ENCODE measurements around the gene AFM.

Gene AFM

GRCh38 chr4:73450398-73451004 lies 31.0 kb upstream of the AFM start:
- no peak overlapping the region for H3K27ac ChIP-seq (ENCODE audit: insufficient read depth in 1 of 2, low read depth in 1 of 2, low read length in 2 of 2, poor library complexity in 1 of 2, severe bottlenecking in 2 of 2)
- H3K4me3 ChIP-seq (ENCODE audit: control insufficient read depth in 1 of 7, extremely low read depth in 1 of 7, insufficient read depth in 4 of 7, low read depth in 2 of 7, low read length in 6 of 7): no peak overlapping the region
- peaks cover 0 to 4% (median 0%) of the 10 kb centered on the region in 5 experiments for H3K27me3 ChIP-seq (replicated peaks in 2 of 5; ENCODE audit: control insufficient read depth in 4 of 5, insufficient read depth in 5 of 5, low read length in 4 of 5)
- no peak for DNase-seq
- WGBS (ENCODE audit: insufficient coverage): 91% methylated on average over 9 of the region's 9 CpGs
- ChIA-PET CTCF (no interaction called here), POLR2A (no interaction called here)
- no peaks in the 10 kb centered on the region for H3K9me3 ChIP-seq (ENCODE audit: control extremely low read depth in 1 of 5, control insufficient read depth in 4 of 5, insufficient read depth in 2 of 5, low read depth in 1 of 5, low read length in 4 of 5)
- H3K36me3 ChIP-seq (ENCODE audit: control insufficient read depth in 4 of 4, insufficient read depth in 4 of 4, low read length in 3 of 4): no peaks in the 10 kb centered on the region
- no peaks in the 10 kb centered on the region for H3K4me1 ChIP-seq (ENCODE audit: control extremely low read depth in 1 of 4, control insufficient read depth in 4 of 4, insufficient read depth in 4 of 4, low read length in 3 of 4)

- H3K4me1 ChIP-seq (ENCODE audit: control extremely low read depth in 1 of 4, control insufficient read depth in 4 of 4, insufficient read depth in 4 of 4, low read length in 3 of 4): no peaks in the 10 kb centered on the region
- H3K9me3 ChIP-seq (ENCODE audit: control extremely low read depth in 1 of 5, control insufficient read depth in 4 of 5, insufficient read depth in 2 of 5, low read depth in 1 of 5, low read length in 4 of 5): no peaks in the 10 kb centered on the region
- DNase-seq: no peak
- ChIA-PET POLR2A (no interaction called here), CTCF (no interaction called here)
- H3K27ac ChIP-seq (ENCODE audit: insufficient read depth in 1 of 2, low read depth in 1 of 2, low read length in 2 of 2, poor library complexity in 1 of 2, severe bottlenecking in 2 of 2): no peak overlapping the region
- WGBS (ENCODE audit: insufficient coverage): no CpG with 5 or more reads among the region's 3 CpGs
- H3K4me3 ChIP-seq (ENCODE audit: control insufficient read depth in 1 of 7, extremely low read depth in 1 of 7, insufficient read depth in 4 of 7, low read depth in 2 of 7, low read length in 6 of 7): no peak overlapping the region
- H3K36me3 ChIP-seq (ENCODE audit: control insufficient read depth in 4 of 4, insufficient read depth in 4 of 4, low read length in 3 of 4): no peaks in the 10 kb centered on the region
- peaks cover 0 to 4% (median 0%) of the 10 kb centered on the region in 5 experiments for H3K27me3 ChIP-seq (replicated peaks in 2 of 5; ENCODE audit: control insufficient read depth in 4 of 5, insufficient read depth in 5 of 5, low read length in 4 of 5)
Observed at GRCh38 chr4:73451404-73451803, 30.1 kb upstream of the AFM start.

- no peaks in the 10 kb centered on the region for H3K36me3 ChIP-seq (ENCODE audit: control insufficient read depth in 4 of 4, insufficient read depth in 4 of 4, low read length in 3 of 4)
- H3K27ac ChIP-seq (ENCODE audit: insufficient read depth in 1 of 2, low read depth in 1 of 2, low read length in 2 of 2, poor library complexity in 1 of 2, severe bottlenecking in 2 of 2): no peak overlapping the region
- no peak for DNase-seq
- no peaks in the 10 kb centered on the region for H3K9me3 ChIP-seq (ENCODE audit: control extremely low read depth in 1 of 5, control insufficient read depth in 4 of 5, insufficient read depth in 2 of 5, low read depth in 1 of 5, low read length in 4 of 5)
- WGBS (ENCODE audit: insufficient coverage): 97% methylated on average over 3 of the region's 4 CpGs
- H3K27me3 ChIP-seq (replicated peaks in 2 of 5; ENCODE audit: control insufficient read depth in 4 of 5, insufficient read depth in 5 of 5, low read length in 4 of 5): peaks cover 0 to 4% (median 0%) of the 10 kb centered on the region in 5 experiments
- H3K4me1 ChIP-seq (ENCODE audit: control extremely low read depth in 1 of 4, control insufficient read depth in 4 of 4, insufficient read depth in 4 of 4, low read length in 3 of 4): no peaks in the 10 kb centered on the region
- ChIA-PET POLR2A (no interaction called here), CTCF (no interaction called here)
- H3K4me3 ChIP-seq (ENCODE audit: control insufficient read depth in 1 of 7, extremely low read depth in 1 of 7, insufficient read depth in 4 of 7, low read depth in 2 of 7, low read length in 6 of 7): no peak overlapping the region
Observed at GRCh38 chr4:73451981-73452747, 29.4 kb upstream of the AFM start.

- Histone ChIP-seq H3K36me3 (ENCODE audit: control insufficient read depth in 4 of 4, insufficient read depth in 4 of 4, low read length in 3 of 4) (no peaks in the 10 kb centered on the region), H3K4me1 (ENCODE audit: control extremely low read depth in 1 of 4, control insufficient read depth in 4 of 4, insufficient read depth in 4 of 4, low read length in 3 of 4) (no peaks in the 10 kb centered on the region), H3K9me3 (ENCODE audit: control extremely low read depth in 1 of 5, control insufficient read depth in 4 of 5, insufficient read depth in 2 of 5, low read depth in 1 of 5, low read length in 4 of 5) (no peaks in the 10 kb centered on the region), H3K27me3 (replicated peaks in 2 of 5; ENCODE audit: control insufficient read depth in 4 of 5, insufficient read depth in 5 of 5, low read length in 4 of 5) (no peaks in the 10 kb centered on the region), H3K4me3 (ENCODE audit: control insufficient read depth in 1 of 7, extremely low read depth in 1 of 7, insufficient read depth in 4 of 7, low read depth in 2 of 7, low read length in 6 of 7) (no peak overlapping the region), H3K27ac (ENCODE audit: insufficient read depth in 1 of 2, low read depth in 1 of 2, low read length in 2 of 2, poor library complexity in 1 of 2, severe bottlenecking in 2 of 2) (no peak overlapping the region)
- DNase-seq: no peak
- POLR2A ChIA-PET: no interaction called here
- CTCF ChIA-PET: no interaction called here
- no CpG with 5 or more reads among the region's 2 CpGs for WGBS (ENCODE audit: insufficient coverage)
Observed at GRCh38 chr4:73452953-73453700, 28.4 kb upstream of the AFM start.

GRCh38 chr4:73453701-73454005 lies 27.9 kb upstream of the AFM start:
- no peaks in the 10 kb centered on the region for H3K4me1 ChIP-seq (ENCODE audit: control extremely low read depth in 1 of 4, control insufficient read depth in 4 of 4, insufficient read depth in 4 of 4, low read length in 3 of 4)
- ChIA-PET CTCF (no interaction called here), POLR2A (no interaction called here)
- H3K4me3 ChIP-seq (ENCODE audit: control insufficient read depth in 1 of 7, extremely low read depth in 1 of 7, insufficient read depth in 4 of 7, low read depth in 2 of 7, low read length in 6 of 7): no peak overlapping the region
- no peaks in the 10 kb centered on the region for H3K27me3 ChIP-seq (replicated peaks in 2 of 5; ENCODE audit: control insufficient read depth in 4 of 5, insufficient read depth in 5 of 5, low read length in 4 of 5)
- H3K36me3 ChIP-seq (ENCODE audit: control insufficient read depth in 4 of 4, insufficient read depth in 4 of 4, low read length in 3 of 4): no peaks in the 10 kb centered on the region
- H3K9me3 ChIP-seq (ENCODE audit: control extremely low read depth in 1 of 5, control insufficient read depth in 4 of 5, insufficient read depth in 2 of 5, low read depth in 1 of 5, low read length in 4 of 5): no peaks in the 10 kb centered on the region
- peak in 2 of 3 donors; percentile 7 to 25 for DNase-seq
- no peak overlapping the region for H3K27ac ChIP-seq (ENCODE audit: insufficient read depth in 1 of 2, low read depth in 1 of 2, low read length in 2 of 2, poor library complexity in 1 of 2, severe bottlenecking in 2 of 2)

- no peak overlapping the region for H3K4me3 ChIP-seq (ENCODE audit: control insufficient read depth in 1 of 7, extremely low read depth in 1 of 7, insufficient read depth in 4 of 7, low read depth in 2 of 7, low read length in 6 of 7)
- ChIA-PET CTCF (no interaction called here), POLR2A (no interaction called here)
- no peaks in the 10 kb centered on the region for H3K36me3 ChIP-seq (ENCODE audit: control insufficient read depth in 4 of 4, insufficient read depth in 4 of 4, low read length in 3 of 4)
- H3K27ac ChIP-seq (ENCODE audit: insufficient read depth in 1 of 2, low read depth in 1 of 2, low read length in 2 of 2, poor library complexity in 1 of 2, severe bottlenecking in 2 of 2): no peak overlapping the region
- no peaks in the 10 kb centered on the region for H3K9me3 ChIP-seq (ENCODE audit: control extremely low read depth in 1 of 5, control insufficient read depth in 4 of 5, insufficient read depth in 2 of 5, low read depth in 1 of 5, low read length in 4 of 5)
- no peak for DNase-seq
- no CpG with 5 or more reads among the region's 3 CpGs for WGBS (ENCODE audit: insufficient coverage)
- H3K27me3 ChIP-seq (replicated peaks in 2 of 5; ENCODE audit: control insufficient read depth in 4 of 5, insufficient read depth in 5 of 5, low read length in 4 of 5): no peaks in the 10 kb centered on the region
- H3K4me1 ChIP-seq (ENCODE audit: control extremely low read depth in 1 of 4, control insufficient read depth in 4 of 4, insufficient read depth in 4 of 4, low read length in 3 of 4): no peaks in the 10 kb centered on the region
Observed at GRCh38 chr4:73454920-73455319, 26.6 kb upstream of the AFM start.
